ENCODE data around the gene DIP2C.

Gene DIP2C

GRCh38 chr10:530717-531116 is 158.8 kb downstream of the DIP2C start:
- DNase-seq, result no peak

GRCh38 chr10:529468-530230 is 159.8 kb downstream of the DIP2C start:
- no peak for DNase-seq

GRCh38 chr10:528173-529165 is 161.0 kb downstream of the DIP2C start:
- DNase-seq, result no peak

GRCh38 chr10:527416-527815 is 162.1 kb downstream of the DIP2C start:
- no peak for DNase-seq

- DNase-seq, result no peak
Measured at GRCh38 chr10:526651-527312, 162.7 kb downstream of the DIP2C start.

- no peak for DNase-seq
Measured at GRCh38 chr10:525565-526315, 163.7 kb downstream of the DIP2C start.

- no peak for DNase-seq
Measured at GRCh38 chr10:523925-524324, 165.5 kb downstream of the DIP2C start.

- DNase-seq, result no peak
Measured at GRCh38 chr10:522350-522749, 167.1 kb downstream of the DIP2C start.

- no peak for DNase-seq
Measured at GRCh38 chr10:521261-522250, 167.9 kb downstream of the DIP2C start.

- no peak for DNase-seq
Measured at GRCh38 chr10:520402-520787, 169.1 kb downstream of the DIP2C start.

- no peak for DNase-seq
Measured at GRCh38 chr10:519716-520401, 169.6 kb downstream of the DIP2C start.

- no peak for DNase-seq
Measured at GRCh38 chr10:519055-519715, 170.3 kb downstream of the DIP2C start.

GRCh38 chr10:517872-518475 is 171.5 kb downstream of the DIP2C start:
- DNase-seq, result no peak

- DNase-seq, result no peak
Measured at GRCh38 chr10:517241-517830, 172.1 kb downstream of the DIP2C start.

- no peak for DNase-seq
Measured at GRCh38 chr10:516764-517163, 172.7 kb downstream of the DIP2C start.

GRCh38 chr10:515674-516073 is 173.8 kb downstream of the DIP2C start:
- no peak for DNase-seq

GRCh38 chr10:514137-514671 is 175.3 kb downstream of the DIP2C start:
- no peak for DNase-seq

GRCh38 chr10:513393-513792 is 176.1 kb downstream of the DIP2C start:
- DNase-seq, result no peak

GRCh38 chr10:512661-513060 is 176.8 kb downstream of the DIP2C start:
- peak; percentile 38 for DNase-seq
